Neural cell (in vitro differentiated cells): ENCODE data around the gene SPECC1L. TPM values are rescaled to one million over a fixed set of nuclear protein-coding genes. Genes with fewer than 3 reads are reported as not detected.

ENCODE experiments used
- H2AFZ ChIP-seq: fragments of 200-600, 300-800 bp; sonication (generic), shearing (Covaris generic); 2 replicates; pipeline ENCODE4 v1.6.0; 2014; ENCODE audit warnings: low read depth, mild to moderate bottlenecking, antibody characterized with exemption, low read length, moderate library complexity
- H3F3A ChIP-seq: fragments of 200-600 bp; shearing (Covaris generic); 2 replicates; pipeline ENCODE4 v1.6.1; 2016; ENCODE audit warnings: mild to moderate bottlenecking, moderate library complexity, mixed read lengths, antibody characterized with exemption, low read length; ENCODE audit not compliant: insufficient read depth, poor library complexity, severe bottlenecking
- H3K27ac ChIP-seq: fragments of 200-600, 300-800 bp; sonication (generic), shearing (Covaris generic); 2 replicates; pipeline ENCODE4 v1.5.1; 2014; ENCODE audit warnings: mild to moderate bottlenecking, low read length, moderate library complexity
- H3K27me3 ChIP-seq: fragments of 300-800, 200-600 bp; sonication (generic), shearing (Covaris generic); 2 replicates; pipeline ENCODE4 v1.6.0; 2014; ENCODE audit warnings: mild to moderate bottlenecking, low read depth, low read length, moderate library complexity; ENCODE audit not compliant: insufficient read depth
- H3K36me3 ChIP-seq: fragments of 300-800, 200-600 bp; sonication (generic), shearing (Covaris generic); 2 replicates; pipeline ENCODE4 v1.5.1; 2014; ENCODE audit warnings: mild to moderate bottlenecking, antibody characterized with exemption, low read length, moderate library complexity; ENCODE audit not compliant: insufficient read depth
- H3K4me2 ChIP-seq: fragments of 300-800, 200-600 bp; sonication (generic), shearing (Covaris generic); 2 replicates; pipeline ENCODE4 v1.6.0; 2014; ENCODE audit warnings: mild to moderate bottlenecking, low read length
- H3K4me3 ChIP-seq: fragments of 300-800, 200-600 bp; sonication (generic), shearing (Covaris generic); 2 replicates; pipeline ENCODE4 v1.5.1; 2014; ENCODE audit warnings: mild to moderate bottlenecking, low read length, moderate library complexity
- H3K79me2 ChIP-seq: fragments of 200-600 bp; shearing (Covaris generic); replicated peaks from 2 replicates; pipeline ENCODE4 v1.6.0; 2014; ENCODE audit warnings: mild to moderate bottlenecking, low read length, moderate library complexity; ENCODE audit not compliant: insufficient read depth
- H3K9ac ChIP-seq: fragments of 300-800, 200-600 bp; sonication (generic), shearing (Covaris generic); 2 replicates; pipeline ENCODE4 v1.6.1; 2016; ENCODE audit warnings: mild to moderate bottlenecking, low read length, mixed read lengths
- H3K9me2 ChIP-seq: fragments of 200-600 bp; shearing (Covaris generic); 2 replicates; pipeline ENCODE4 v1.6.1; 2016; ENCODE audit warnings: mild to moderate bottlenecking, low read length, mixed read lengths; ENCODE audit not compliant: insufficient read depth
- H3K9me3 ChIP-seq: fragments of 200-600, 300-800 bp; sonication (generic), shearing (Covaris generic); 2 replicates; pipeline ENCODE4 v1.6.1; 2016; ENCODE audit warnings: mild to moderate bottlenecking, mixed run types, low read length, moderate library complexity, mixed read lengths
- H4K20me1 ChIP-seq: fragments of 200-600 bp; shearing (Covaris generic); 2 replicates; pipeline ENCODE4 v1.6.1; 2016; ENCODE audit warnings: mild to moderate bottlenecking, mixed run types; ENCODE audit not compliant: insufficient read depth
- EP300 ChIP-seq: fragments of 450-650 bp; conservative IDR thresholded peaks from 2 replicates; pipeline ENCODE4 v1.6.1; 2014; ENCODE audit warnings: antibody characterized with exemption, mild to moderate bottlenecking, moderate library complexity; ENCODE audit not compliant: poor library complexity, severe bottlenecking
- EZH2 ChIP-seq: fragments of 200-600, 300-800 bp; shearing (Covaris generic), sonication (generic); IDR thresholded peaks from 2 replicates; pipeline ENCODE4 v1.6.1; 2014; ENCODE audit warnings: antibody characterized with exemption, low read length, borderline replicate concordance, mild to moderate bottlenecking; ENCODE audit not compliant: insufficient read depth, poor library complexity, severe bottlenecking
- MXI1 ChIP-seq: fragments of 450-650 bp; conservative IDR thresholded peaks from 2 replicates; pipeline ENCODE4 v1.6.1; 2014; ENCODE audit warnings: antibody characterized with exemption, mild to moderate bottlenecking; ENCODE audit not compliant: poor library complexity, severe bottlenecking
- POLR2AphosphoS5 ChIP-seq: IDR thresholded peaks from 2 replicates; pipeline ENCODE4 v1.6.1; 2012
- RAD21 ChIP-seq: fragments of 450-650 bp; conservative IDR thresholded peaks from 2 replicates; pipeline ENCODE4 v1.6.1; 2014; ENCODE audit warnings: antibody characterized with exemption, mild to moderate bottlenecking, moderate library complexity
- SMC3 ChIP-seq: fragments of 450-650 bp; conservative IDR thresholded peaks from 2 replicates; pipeline ENCODE4 v1.6.1; 2014; ENCODE audit warnings: antibody characterized with exemption, mild to moderate bottlenecking, moderate library complexity; ENCODE audit not compliant: poor library complexity
- TAF1 ChIP-seq: IDR thresholded peaks from 2 replicates; pipeline ENCODE4 v1.6.1; 2012; ENCODE audit warnings: low read depth
- polyA plus RNA-seq: library from polyadenylated mRNA; depleted of rRNA; stranded (reverse); fragments of >200 nt; gene quantifications from 2 replicates; pipeline ENCODE4 v1.2.3, GENCODE V29; 2014
- TF ChIP-seq, protein P1 (sequence below): IDR thresholded peaks from 2 replicates; pipeline ENCODE4 v1.6.1; 2012; ENCODE audit warnings: borderline replicate concordance
- TF ChIP-seq, protein P2 (sequence below): fragments of 450-650 bp; IDR thresholded peaks from 2 replicates; pipeline ENCODE4 v1.5.1; 2014; ENCODE audit warnings: antibody characterized with exemption, mild to moderate bottlenecking, moderate library complexity; ENCODE audit not compliant: poor library complexity, severe bottlenecking

The SPECC1L gene
- polyA plus RNA-seq, 1 donor from 2014 or later, result 27.1 TPM

DNA sequence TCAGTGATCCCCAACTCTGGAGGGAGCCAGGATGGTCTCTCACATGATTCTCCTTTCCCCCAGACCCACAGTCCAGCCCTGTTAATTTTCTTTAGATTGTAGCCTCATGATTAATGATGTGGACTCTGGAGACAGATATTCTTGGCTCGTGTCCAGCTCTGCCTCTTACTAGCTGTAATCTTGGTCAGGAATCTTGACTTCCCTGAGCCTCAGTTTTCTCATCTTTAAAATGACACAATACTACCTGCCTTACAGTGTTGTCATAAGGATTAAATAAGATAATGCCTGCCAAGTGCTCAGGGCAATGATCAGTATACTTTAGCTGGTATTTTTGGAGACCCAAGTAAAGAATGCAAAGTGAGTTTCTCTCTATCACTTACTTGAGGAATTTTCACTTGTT, 60.0 kb downstream of the SPECC1L start:
- no peaks in the 10 kb centered on the region for H4K20me1 ChIP-seq
- H3K9me2 ChIP-seq, result no peaks in the 10 kb centered on the region
- H3K4me3 ChIP-seq, result no peak overlapping the region
- TF ChIP-seq, protein P1, sequence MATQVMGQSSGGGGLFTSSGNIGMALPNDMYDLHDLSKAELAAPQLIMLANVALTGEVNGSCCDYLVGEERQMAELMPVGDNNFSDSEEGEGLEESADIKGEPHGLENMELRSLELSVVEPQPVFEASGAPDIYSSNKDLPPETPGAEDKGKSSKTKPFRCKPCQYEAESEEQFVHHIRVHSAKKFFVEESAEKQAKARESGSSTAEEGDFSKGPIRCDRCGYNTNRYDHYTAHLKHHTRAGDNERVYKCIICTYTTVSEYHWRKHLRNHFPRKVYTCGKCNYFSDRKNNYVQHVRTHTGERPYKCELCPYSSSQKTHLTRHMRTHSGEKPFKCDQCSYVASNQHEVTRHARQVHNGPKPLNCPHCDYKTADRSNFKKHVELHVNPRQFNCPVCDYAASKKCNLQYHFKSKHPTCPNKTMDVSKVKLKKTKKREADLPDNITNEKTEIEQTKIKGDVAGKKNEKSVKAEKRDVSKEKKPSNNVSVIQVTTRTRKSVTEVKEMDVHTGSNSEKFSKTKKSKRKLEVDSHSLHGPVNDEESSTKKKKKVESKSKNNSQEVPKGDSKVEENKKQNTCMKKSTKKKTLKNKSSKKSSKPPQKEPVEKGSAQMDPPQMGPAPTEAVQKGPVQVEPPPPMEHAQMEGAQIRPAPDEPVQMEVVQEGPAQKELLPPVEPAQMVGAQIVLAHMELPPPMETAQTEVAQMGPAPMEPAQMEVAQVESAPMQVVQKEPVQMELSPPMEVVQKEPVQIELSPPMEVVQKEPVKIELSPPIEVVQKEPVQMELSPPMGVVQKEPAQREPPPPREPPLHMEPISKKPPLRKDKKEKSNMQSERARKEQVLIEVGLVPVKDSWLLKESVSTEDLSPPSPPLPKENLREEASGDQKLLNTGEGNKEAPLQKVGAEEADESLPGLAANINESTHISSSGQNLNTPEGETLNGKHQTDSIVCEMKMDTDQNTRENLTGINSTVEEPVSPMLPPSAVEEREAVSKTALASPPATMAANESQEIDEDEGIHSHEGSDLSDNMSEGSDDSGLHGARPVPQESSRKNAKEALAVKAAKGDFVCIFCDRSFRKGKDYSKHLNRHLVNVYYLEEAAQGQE, result no peak
- TF ChIP-seq SMC3 (no peak), EZH2 (no peak), RAD21 (no peak)
- TF ChIP-seq, protein P2, sequence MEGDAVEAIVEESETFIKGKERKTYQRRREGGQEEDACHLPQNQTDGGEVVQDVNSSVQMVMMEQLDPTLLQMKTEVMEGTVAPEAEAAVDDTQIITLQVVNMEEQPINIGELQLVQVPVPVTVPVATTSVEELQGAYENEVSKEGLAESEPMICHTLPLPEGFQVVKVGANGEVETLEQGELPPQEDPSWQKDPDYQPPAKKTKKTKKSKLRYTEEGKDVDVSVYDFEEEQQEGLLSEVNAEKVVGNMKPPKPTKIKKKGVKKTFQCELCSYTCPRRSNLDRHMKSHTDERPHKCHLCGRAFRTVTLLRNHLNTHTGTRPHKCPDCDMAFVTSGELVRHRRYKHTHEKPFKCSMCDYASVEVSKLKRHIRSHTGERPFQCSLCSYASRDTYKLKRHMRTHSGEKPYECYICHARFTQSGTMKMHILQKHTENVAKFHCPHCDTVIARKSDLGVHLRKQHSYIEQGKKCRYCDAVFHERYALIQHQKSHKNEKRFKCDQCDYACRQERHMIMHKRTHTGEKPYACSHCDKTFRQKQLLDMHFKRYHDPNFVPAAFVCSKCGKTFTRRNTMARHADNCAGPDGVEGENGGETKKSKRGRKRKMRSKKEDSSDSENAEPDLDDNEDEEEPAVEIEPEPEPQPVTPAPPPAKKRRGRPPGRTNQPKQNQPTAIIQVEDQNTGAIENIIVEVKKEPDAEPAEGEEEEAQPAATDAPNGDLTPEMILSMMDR, result no peak
- no peak overlapping the region for H3K9ac ChIP-seq
- no peak overlapping the region for H3K27ac ChIP-seq
- no peaks in the 10 kb centered on the region for H3K79me2 ChIP-seq
- H2AFZ ChIP-seq, result no peak overlapping the region
- peaks cover 9% of the 10 kb centered on the region for H3K36me3 ChIP-seq
- H3K4me2 ChIP-seq, result no peak overlapping the region
- no peaks in the 10 kb centered on the region for H3K27me3 ChIP-seq
- no peaks in the 10 kb centered on the region for H3F3A ChIP-seq
- no peaks in the 10 kb centered on the region for H3K9me3 ChIP-seq

DNA sequence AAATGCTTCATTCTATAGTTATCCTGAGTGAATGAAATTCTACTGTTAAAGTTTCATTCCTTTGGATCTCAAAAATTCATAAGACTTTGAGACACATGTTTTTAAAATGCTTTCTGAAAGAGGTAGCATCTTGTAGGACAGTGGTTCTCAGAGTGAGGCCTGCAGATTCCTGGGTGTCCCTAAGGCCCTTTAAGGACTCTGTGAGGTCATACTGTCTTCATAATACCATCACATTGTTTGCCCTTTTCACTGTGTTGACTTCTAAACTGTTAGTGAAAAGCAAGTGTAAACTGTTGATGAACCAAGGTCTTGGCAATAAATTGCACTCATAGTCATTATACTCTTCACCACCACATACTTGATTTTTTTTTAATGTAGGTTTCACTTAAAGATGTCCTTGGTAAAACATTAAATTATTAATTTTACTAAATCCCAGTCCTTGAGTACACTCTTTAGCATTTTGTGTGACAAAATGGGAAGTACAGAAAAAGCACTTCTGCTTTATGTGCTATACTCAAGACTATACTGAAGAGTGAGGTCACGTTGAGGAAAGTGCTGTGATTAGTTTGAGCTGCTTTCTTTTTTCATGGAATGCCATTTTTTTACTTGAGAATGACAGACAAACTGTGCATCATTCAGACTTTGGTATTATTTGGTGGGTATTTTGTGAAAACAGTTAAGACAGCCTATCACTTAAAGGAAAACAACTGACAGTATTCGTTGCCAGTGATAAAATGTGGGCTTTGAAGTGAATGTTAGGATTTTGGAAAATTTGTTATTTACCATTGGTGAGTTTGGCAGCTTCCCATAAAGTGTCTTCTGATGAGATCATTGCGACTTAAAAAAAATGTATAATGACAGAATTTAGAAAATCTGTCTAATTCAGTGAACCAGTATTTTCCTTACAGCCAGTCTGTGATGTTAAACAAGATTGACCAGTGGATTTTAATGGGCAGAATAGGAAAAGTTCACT, 61.1 kb downstream of the SPECC1L start:
- H3K9me2 ChIP-seq, result no peaks in the 10 kb centered on the region
- H3K79me2 ChIP-seq, result no peaks in the 10 kb centered on the region
- TF ChIP-seq, protein P1, result no peak
- no peak for TF ChIP-seq RAD21
- no peak for TF ChIP-seq MXI1
- no peak for TF ChIP-seq TAF1
- TF ChIP-seq POLR2AphosphoS5, result no peak
- no peak for TF ChIP-seq EP300
- no peak for TF ChIP-seq SMC3
- no peak for TF ChIP-seq EZH2
- TF ChIP-seq, protein P2, result no peak
- no peak overlapping the region for H3K27ac ChIP-seq
- H3K4me3 ChIP-seq, result no peak overlapping the region
- no peaks in the 10 kb centered on the region for H3K9me3 ChIP-seq
- no peaks in the 10 kb centered on the region for H3K27me3 ChIP-seq
- peaks cover 9% of the 10 kb centered on the region for H3K36me3 ChIP-seq
- H3F3A ChIP-seq, result no peaks in the 10 kb centered on the region
- H3K4me2 ChIP-seq, result no peak overlapping the region
- H2AFZ ChIP-seq, result no peak overlapping the region
- no peak overlapping the region for H3K9ac ChIP-seq
- no peaks in the 10 kb centered on the region for H4K20me1 ChIP-seq
